ENCODE results near the gene NFX1. TPM values are rescaled to one million over a fixed set of nuclear protein-coding genes. Genes with fewer than 3 reads are reported as not detected.
"Not testable (repeated sequence)": the region's sequence is repeated elsewhere in the genome, so short reads cannot be mapped to it uniquely, and the experiment has no call there.

The NFX1 gene
- total and polyA plus RNA-seq, 4 donors = 24.1 to 30.4 (median 27.7) TPM

DNA sequence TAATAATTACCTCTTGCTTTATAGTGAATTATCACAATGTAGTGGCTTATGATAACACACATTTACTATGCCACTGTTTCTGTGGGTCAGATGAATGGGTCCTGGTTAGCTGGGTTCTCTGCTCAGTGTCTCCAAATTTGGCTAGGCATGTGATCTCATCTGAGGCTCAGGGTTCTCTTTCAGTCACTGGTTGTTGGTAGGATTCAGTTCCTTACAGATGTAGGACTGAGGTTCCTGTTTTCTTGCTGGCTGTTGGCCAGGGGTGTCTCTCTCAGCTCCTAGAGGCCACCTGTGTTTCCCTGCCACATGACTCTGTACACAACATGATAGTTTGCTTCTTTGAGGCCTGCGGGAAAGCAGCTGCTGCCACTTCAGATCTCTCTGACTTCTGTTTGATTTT, 7.1 kb downstream of the NFX1 start:
- no peaks in the 10 kb centered on the region for H3K4me1 ChIP-seq (ENCODE audit: control insufficient read depth, insufficient read depth, low read length)
- no CpG with 5 or more reads among the region's 1 CpG for WGBS (ENCODE audit: insufficient coverage)
- no peak overlapping the region for H3K27ac ChIP-seq (ENCODE audit: low read depth, low read length)
- DNase-seq (ENCODE audit: low read depth in 4 of 6, low spot score in 6 of 6) = peak in 1 of 6 donors; percentile 16
- peaks cover 34% of the 10 kb centered on the region for H3K36me3 ChIP-seq (ENCODE audit: control insufficient read depth, insufficient read depth, low read length)
- no peaks in the 10 kb centered on the region for H3K27me3 ChIP-seq (ENCODE audit: control insufficient read depth, insufficient read depth, low read length)
- no peaks in the 10 kb centered on the region for H3K9me3 ChIP-seq (ENCODE audit: control insufficient read depth, insufficient read depth, low read length)
- H3K4me3 ChIP-seq (ENCODE audit: low read depth, low read length) = no peak overlapping the region

DNA sequence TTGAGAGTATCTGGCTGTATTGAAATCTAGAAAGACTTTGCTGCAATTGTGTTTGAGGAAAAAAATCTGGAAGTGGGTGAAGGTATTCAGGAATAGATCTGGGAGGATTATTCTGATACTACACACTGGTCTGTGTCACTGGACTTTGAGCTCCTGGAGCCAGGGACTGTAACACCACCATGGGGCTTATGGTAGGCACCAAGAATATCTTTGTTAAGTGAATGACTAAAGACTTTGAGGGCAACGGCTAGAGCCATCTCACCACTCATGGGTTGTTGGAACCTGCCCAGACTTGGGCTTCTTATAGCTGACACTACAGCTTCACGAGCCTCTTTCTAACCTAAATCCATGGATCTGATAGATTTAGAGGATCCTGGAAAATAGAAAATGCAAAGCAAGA, 10.2 kb downstream of the NFX1 start:
- H3K27me3 ChIP-seq (ENCODE audit: control insufficient read depth, insufficient read depth, low read length) = no peaks in the 10 kb centered on the region
- H3K36me3 ChIP-seq (ENCODE audit: control insufficient read depth, insufficient read depth, low read length) = peaks cover 47% of the 10 kb centered on the region
- no peak overlapping the region for H3K27ac ChIP-seq (ENCODE audit: low read depth, low read length)
- H3K4me3 ChIP-seq (ENCODE audit: low read depth, low read length) = no peak overlapping the region
- H3K4me1 ChIP-seq (ENCODE audit: control insufficient read depth, insufficient read depth, low read length) = no peaks in the 10 kb centered on the region
- WGBS (ENCODE audit: insufficient coverage) = no CpG with 5 or more reads among the region's 2 CpGs
- DNase-seq (ENCODE audit: low read depth in 4 of 6, low spot score in 6 of 6) = no peak
- H3K9me3 ChIP-seq (ENCODE audit: control insufficient read depth, insufficient read depth, low read length) = no peaks in the 10 kb centered on the region

DNA sequence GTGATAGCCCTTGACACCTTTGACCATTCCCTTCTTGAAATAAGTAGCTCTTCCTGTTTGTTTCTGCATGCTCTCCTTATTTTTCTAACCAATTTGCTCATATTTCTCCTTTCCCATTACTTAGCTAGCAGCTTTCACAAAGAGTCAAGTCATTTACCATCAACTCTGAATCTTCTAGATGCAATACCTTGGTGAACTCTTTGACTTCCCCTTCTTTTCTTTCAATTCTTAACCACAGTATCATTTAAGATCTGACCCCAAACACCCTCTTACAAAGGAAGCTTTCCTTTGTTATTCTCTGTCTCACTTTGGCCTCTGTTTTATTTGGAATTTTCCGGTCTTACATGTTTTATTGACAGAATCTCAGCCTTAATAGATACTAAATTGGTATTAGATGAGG, 14.0 kb downstream of the NFX1 start:
- WGBS (ENCODE audit: insufficient coverage) = no CpG with 5 or more reads among the region's 1 CpG
- H3K36me3 ChIP-seq (ENCODE audit: control insufficient read depth, insufficient read depth, low read length) = peaks cover 46% of the 10 kb centered on the region

DNA sequence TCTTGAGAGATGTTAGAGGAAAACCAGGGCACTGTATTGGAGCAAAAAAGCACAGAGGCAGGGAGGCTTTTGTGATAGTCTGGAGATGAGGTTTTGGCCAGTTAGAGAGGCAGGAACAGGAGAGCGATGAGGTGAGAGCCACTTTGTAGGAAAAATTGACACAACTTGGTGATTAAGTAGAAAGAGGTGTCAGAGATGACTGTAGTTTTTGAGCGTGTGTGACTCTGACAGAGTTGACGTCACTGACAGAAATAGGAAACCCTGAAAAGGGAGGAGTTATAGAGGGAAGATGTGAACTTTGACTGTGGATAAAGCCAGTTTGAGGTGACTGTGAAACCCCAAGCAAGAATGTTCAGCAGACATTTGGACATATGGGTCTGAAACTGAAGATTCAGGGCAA, 15.7 kb downstream of the NFX1 start:
- Histone ChIP-seq H3K9me3 (ENCODE audit: control insufficient read depth, insufficient read depth, low read length) (no peaks in the 10 kb centered on the region), H3K27ac (ENCODE audit: low read depth, low read length) (no peak overlapping the region), H3K36me3 (ENCODE audit: control insufficient read depth, insufficient read depth, low read length) (peaks cover 43% of the 10 kb centered on the region), H3K4me1 (ENCODE audit: control insufficient read depth, insufficient read depth, low read length) (no peaks in the 10 kb centered on the region), H3K27me3 (ENCODE audit: control insufficient read depth, insufficient read depth, low read length) (no peaks in the 10 kb centered on the region), H3K4me3 (ENCODE audit: low read depth, low read length) (no peak overlapping the region)
- 95% methylated on average over 3 of the region's 3 CpGs for WGBS (ENCODE audit: insufficient coverage)
- no peak for DNase-seq (ENCODE audit: low read depth in 4 of 6, low spot score in 6 of 6)

More for the DNA sequence above, 14.0 kb downstream of the NFX1 start:
- no peak overlapping the region for H3K27ac ChIP-seq (ENCODE audit: low read depth, low read length)
- DNase-seq (ENCODE audit: low read depth in 4 of 6, low spot score in 6 of 6) = no peak
- H3K27me3 ChIP-seq (ENCODE audit: control insufficient read depth, insufficient read depth, low read length) = no peaks in the 10 kb centered on the region
- no peaks in the 10 kb centered on the region for H3K9me3 ChIP-seq (ENCODE audit: control insufficient read depth, insufficient read depth, low read length)
- H3K4me1 ChIP-seq (ENCODE audit: control insufficient read depth, insufficient read depth, low read length) = no peaks in the 10 kb centered on the region
- H3K4me3 ChIP-seq (ENCODE audit: low read depth, low read length) = no peak overlapping the region

DNA sequence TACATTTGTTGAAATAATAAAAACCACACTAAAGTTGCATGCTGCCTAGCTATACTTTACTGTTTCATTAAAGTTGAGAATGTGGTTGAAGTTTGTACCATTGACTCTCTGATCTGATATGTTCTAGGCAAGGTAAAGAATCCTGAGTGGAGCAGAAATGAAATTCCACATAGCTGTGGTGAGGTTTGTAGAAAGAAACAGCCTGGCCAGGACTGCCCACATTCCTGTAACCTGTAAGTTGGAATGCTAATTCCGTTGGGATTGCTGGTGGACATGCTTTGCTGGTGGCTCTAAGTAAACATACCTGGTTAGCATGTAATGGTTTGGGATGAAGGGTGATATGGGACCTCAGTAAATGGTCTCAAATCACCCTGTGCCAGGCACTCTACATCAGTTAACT, 16.8 kb downstream of the NFX1 start:
- no CpG with 5 or more reads among the region's 1 CpG for WGBS (ENCODE audit: insufficient coverage)
- no peaks in the 10 kb centered on the region for H3K27me3 ChIP-seq (ENCODE audit: control insufficient read depth, insufficient read depth, low read length)
- H3K9me3 ChIP-seq (ENCODE audit: control insufficient read depth, insufficient read depth, low read length) = no peaks in the 10 kb centered on the region
- no peak overlapping the region for H3K4me3 ChIP-seq (ENCODE audit: low read depth, low read length)
- DNase-seq (ENCODE audit: low read depth in 4 of 6, low spot score in 6 of 6) = no peak
- no peak overlapping the region for H3K27ac ChIP-seq (ENCODE audit: low read depth, low read length)
- no peaks in the 10 kb centered on the region for H3K4me1 ChIP-seq (ENCODE audit: control insufficient read depth, insufficient read depth, low read length)
- H3K36me3 ChIP-seq (ENCODE audit: control insufficient read depth, insufficient read depth, low read length) = peaks cover 45% of the 10 kb centered on the region

GRCh38 chr9:33309903-33310302, 19.6 kb downstream of the NFX1 start:
- H3K4me1 ChIP-seq (ENCODE audit: control insufficient read depth, insufficient read depth, low read length) = no peaks in the 10 kb centered on the region
- H3K9me3 ChIP-seq (ENCODE audit: control insufficient read depth, insufficient read depth, low read length) = no peaks in the 10 kb centered on the region
- no peaks in the 10 kb centered on the region for H3K27me3 ChIP-seq (ENCODE audit: control insufficient read depth, insufficient read depth, low read length)
- H3K27ac ChIP-seq (ENCODE audit: low read depth, low read length) = no peak overlapping the region
- H3K4me3 ChIP-seq (ENCODE audit: low read depth, low read length) = no peak overlapping the region
- no peak for DNase-seq (ENCODE audit: low read depth in 4 of 6, low spot score in 6 of 6)
- WGBS (ENCODE audit: insufficient coverage) = no CpG with 5 or more reads among the region's 1 CpG
- H3K36me3 ChIP-seq (ENCODE audit: control insufficient read depth, insufficient read depth, low read length) = peaks cover 52% of the 10 kb centered on the region

- no peaks in the 10 kb centered on the region for H3K4me1 ChIP-seq (ENCODE audit: control insufficient read depth, insufficient read depth, low read length)
- no peak overlapping the region for H3K27ac ChIP-seq (ENCODE audit: low read depth, low read length)
- H3K4me3 ChIP-seq (ENCODE audit: low read depth, low read length) = no peak overlapping the region
- whole genome bisulfite sequencing (ENCODE audit: insufficient coverage) = no CpG with 5 or more reads among the region's 2 CpGs
- no peaks in the 10 kb centered on the region for H3K9me3 ChIP-seq (ENCODE audit: control insufficient read depth, insufficient read depth, low read length)
- peaks cover 55% of the 10 kb centered on the region for H3K36me3 ChIP-seq (ENCODE audit: control insufficient read depth, insufficient read depth, low read length)
- DNase-seq (ENCODE audit: low read depth in 4 of 6, low spot score in 6 of 6) = no peak
- no peaks in the 10 kb centered on the region for H3K27me3 ChIP-seq (ENCODE audit: control insufficient read depth, insufficient read depth, low read length)
These were observed 20.4 kb downstream of the NFX1 start for GRCh38 chr9:33310748-33311147.

- Histone ChIP-seq H3K9me3 (ENCODE audit: control insufficient read depth, insufficient read depth, low read length) (no peaks in the 10 kb centered on the region), H3K36me3 (ENCODE audit: control insufficient read depth, insufficient read depth, low read length) (peaks cover 54% of the 10 kb centered on the region), H3K4me1 (ENCODE audit: control insufficient read depth, insufficient read depth, low read length) (no peaks in the 10 kb centered on the region), H3K4me3 (ENCODE audit: low read depth, low read length) (no peak overlapping the region), H3K27me3 (ENCODE audit: control insufficient read depth, insufficient read depth, low read length) (no peaks in the 10 kb centered on the region), H3K27ac (ENCODE audit: low read depth, low read length) (no peak overlapping the region)
- WGBS (ENCODE audit: insufficient coverage) = 95% methylated on average over 2 of the region's 2 CpGs
- DNase-seq (ENCODE audit: low read depth in 4 of 6, low spot score in 6 of 6) = no peak
These were observed 21.6 kb downstream of the NFX1 start for GRCh38 chr9:33311953-33312352.

DNA sequence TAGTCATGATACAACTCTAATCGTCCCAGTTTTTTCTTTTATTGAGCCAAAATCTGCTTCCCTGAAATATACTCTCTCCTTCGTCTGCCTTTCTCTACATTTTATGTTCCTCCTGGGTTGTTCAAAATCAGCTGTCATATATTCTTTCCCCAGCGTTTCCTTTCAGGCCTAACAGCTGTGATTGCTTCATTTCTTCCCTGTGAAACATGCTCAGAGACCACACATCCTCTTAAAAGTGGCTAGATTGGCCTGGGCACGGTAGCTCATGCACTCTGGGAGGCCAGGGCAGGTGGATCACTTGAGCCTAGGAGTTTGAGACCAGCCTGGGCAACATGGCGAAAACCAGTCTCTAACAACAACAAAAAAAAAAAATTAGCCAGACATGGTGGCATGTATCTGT, 25.1 kb downstream of the NFX1 start:
- WGBS (ENCODE audit: insufficient coverage) = 80% methylated on average over 3 of the region's 5 CpGs
- Histone ChIP-seq H3K4me3 (ENCODE audit: low read depth, low read length) (no peak overlapping the region), H3K36me3 (ENCODE audit: control insufficient read depth, insufficient read depth, low read length) (peaks cover 50% of the 10 kb centered on the region), H3K27ac (ENCODE audit: low read depth, low read length) (no peak overlapping the region), H3K4me1 (ENCODE audit: control insufficient read depth, insufficient read depth, low read length) (no peaks in the 10 kb centered on the region), H3K27me3 (ENCODE audit: control insufficient read depth, insufficient read depth, low read length) (no peaks in the 10 kb centered on the region), H3K9me3 (ENCODE audit: control insufficient read depth, insufficient read depth, low read length) (no peaks in the 10 kb centered on the region)
- DNase-seq (ENCODE audit: low read depth in 4 of 6, low spot score in 6 of 6) = no peak

DNA sequence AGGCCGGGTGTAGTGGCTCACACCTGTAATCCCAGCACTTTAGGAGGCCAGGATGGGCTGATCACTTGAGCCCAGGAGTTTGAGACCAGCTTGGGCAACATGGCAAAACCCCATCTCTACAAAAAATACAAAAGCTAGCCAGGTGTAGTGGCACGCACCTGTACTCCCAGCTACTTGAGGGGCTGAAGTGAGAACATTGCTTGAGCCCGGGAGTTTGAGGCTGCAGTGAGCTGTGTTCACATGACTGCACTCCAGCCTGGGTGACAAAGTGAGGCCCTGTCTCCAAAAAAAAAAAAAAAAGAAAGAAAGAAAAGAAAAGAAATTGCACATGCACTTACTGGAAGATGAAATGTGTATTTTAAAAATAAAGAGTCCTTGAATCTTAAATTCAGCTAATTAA, 26.8 kb downstream of the NFX1 start:
- 93% methylated on average over 2 of the region's 3 CpGs for WGBS (ENCODE audit: insufficient coverage)
- H3K27me3 ChIP-seq (ENCODE audit: control insufficient read depth, insufficient read depth, low read length); H3K27ac ChIP-seq (ENCODE audit: low read depth, low read length); H3K4me3 ChIP-seq (ENCODE audit: low read depth, low read length); H3K9me3 ChIP-seq (ENCODE audit: control insufficient read depth, insufficient read depth, low read length); DNase-seq (ENCODE audit: low read depth in 4 of 6, low spot score in 6 of 6); H3K4me1 ChIP-seq (ENCODE audit: control insufficient read depth, insufficient read depth, low read length): not testable (repeated sequence)
- H3K36me3 ChIP-seq (ENCODE audit: control insufficient read depth, insufficient read depth, low read length) = peaks cover 56% of the 10 kb centered on the region

Data from spinal cord (tissue), 10 donors.